K562 (cell line): ENCODE data around the gene RIMKLA. TPM values are rescaled to one million over a fixed set of nuclear protein-coding genes. Genes with fewer than 3 reads are reported as not detected.
A peak's percentile ranks its signal among the peaks of the same experiment; 100 is the strongest.

ENCODE experiments used
- ATAC-seq: fragments of 200-7000 bp; cut with Tn5 transposase; 3 replicates; pipeline ENCODE4 v1.9.1; 2020; ENCODE audit warnings: moderate library complexity
- Bru-seq: library from RNA; stranded (reverse); fragments of 400-500 nt; gene quantifications from one replicate; lab custom pipeline; 2021; lab: Mats Ljungman, UMichigan
- BruChase-seq, 2 experiments: library from RNA; stranded (reverse); fragments of 400-500 nt; gene quantifications; one replicate each; lab custom pipeline; 2021; lab: Mats Ljungman, UMichigan
- BruUV-seq: library from RNA; stranded (reverse); fragments of 400-500 nt; replicated peaks from 2 replicates; lab custom pipeline; 2021; lab: Mats Ljungman, UMichigan
- CTCF ChIA-PET: fragments of 300-600 bp; formaldehyde crosslinking; extraction: SDS; loops from one replicate; lab custom pipeline; 2021; ENCODE audit warnings: low intra/inter-chr PET ratio; lab: Yijun Ruan, JAX
- POLR2A ChIA-PET: fragments of 300-600, 350-650 bp; sonication (Branson Sonifier 250); formaldehyde crosslinking; extraction: SDS; loops from one replicate; lab custom pipeline; 2021; ENCODE audit warnings: antibody characterized with exemption, inconsistent platforms; lab: Yijun Ruan, JAX
- DNase-seq, 4 experiments: peaks; one replicate each; pipeline versions ENCODE4 v3.0.0 to v3.0.0-alpha.2; 2011 to 2018; ENCODE audit warnings: low spot score in 3 of 4, mixed read lengths in 3 of 4; ENCODE audit errors: extremely low read depth in 1 of 4
- FAIRE-seq: peaks from 2 replicates; lab custom pipeline; 2011; peaks lifted over from hg19 to GRCh38; lab: Jason Lieb, UNC
- H2AFZ ChIP-seq: 2 replicates; pipeline ENCODE4 v1.6.0; 2011; ENCODE audit warnings: low read depth, low read length, control low read depth, inconsistent platforms
- H3K27ac ChIP-seq: fragments of 200-600 bp; 3 replicates; pipeline ENCODE4 v1.8.0; 2011; ENCODE audit warnings: low read depth, mild to moderate bottlenecking, control low read depth, inconsistent platforms, low read length, moderate library complexity, mixed read lengths; ENCODE audit errors: extremely low read depth
- H3K27me3 ChIP-seq, 2 experiments: fragments of 300-600 bp in 1 of 2; 2 replicates in 1 of 2; 3 replicates in 1 of 2; pipeline versions ENCODE4 v1.6.0 to v1.8.0; 2011; ENCODE audit warnings: inconsistent platforms in 2 of 2, low read length in 2 of 2, mild to moderate bottlenecking in 1 of 2, mixed read lengths in 1 of 2, moderate library complexity in 1 of 2; ENCODE audit not compliant: control insufficient read depth in 2 of 2, insufficient read depth in 2 of 2
- H3K36me3 ChIP-seq: fragments of 300-600 bp; 3 replicates; pipeline ENCODE4 v1.8.0; 2011; ENCODE audit warnings: mild to moderate bottlenecking, low read length, inconsistent platforms; ENCODE audit not compliant: control insufficient read depth, insufficient read depth
- H3K4me1 ChIP-seq, 2 experiments: fragments of 200-600 bp in 1 of 2; replicated peaks in 1 of 2; 2 replicates in 1 of 2; 3 replicates in 1 of 2; pipeline versions ENCODE4 v1.5.1 to v1.8.0; 2011; ENCODE audit warnings: inconsistent platforms in 2 of 2, low read length in 2 of 2, mild to moderate bottlenecking in 1 of 2, mixed read lengths in 1 of 2, moderate library complexity in 1 of 2; ENCODE audit not compliant: control insufficient read depth in 2 of 2, insufficient read depth in 2 of 2
- H3K4me2 ChIP-seq: 2 replicates; pipeline ENCODE4 v1.6.1; 2011; ENCODE audit warnings: low read length, control low read depth, inconsistent platforms, mixed read lengths; ENCODE audit not compliant: insufficient read depth
- H3K4me3 ChIP-seq: fragments of 200-600 bp; sonication (generic), shearing (Covaris generic); 2 replicates; pipeline ENCODE4 v1.5.1; 2016; ENCODE audit warnings: control low read depth, inconsistent platforms
- H3K79me2 ChIP-seq: fragments of 200-600 bp; 3 replicates; pipeline ENCODE4 v1.8.0; 2011; ENCODE audit warnings: low read length, inconsistent platforms; ENCODE audit not compliant: control insufficient read depth, insufficient read depth
- H3K9ac ChIP-seq, 2 experiments: 2 replicates each; pipeline versions ENCODE4 v1.6.0 to v1.6.1; 2011; ENCODE audit warnings: low read depth in 2 of 2, low read length in 2 of 2, control low read depth in 1 of 2, inconsistent platforms in 1 of 2, mild to moderate bottlenecking in 1 of 2, mixed read lengths in 1 of 2; ENCODE audit not compliant: insufficient read depth in 1 of 2
- H3K9me1 ChIP-seq: one replicate; pipeline ENCODE4 v1.6.0; 2011; ENCODE audit warnings: inconsistent platforms, mild to moderate bottlenecking, low read length, moderate library complexity; ENCODE audit not compliant: control insufficient read depth, insufficient read depth
- H3K9me3 ChIP-seq: replicated peaks from 2 replicates; pipeline ENCODE4 v1.5.1; 2011; ENCODE audit warnings: low read depth, low read length, inconsistent platforms; ENCODE audit not compliant: control insufficient read depth, insufficient read depth
- H4K20me1 ChIP-seq: replicated peaks from 2 replicates; pipeline ENCODE4 v1.6.1; 2011; ENCODE audit warnings: low read length, inconsistent platforms, mixed read lengths; ENCODE audit not compliant: control insufficient read depth, insufficient read depth
- E2F6 ChIP-seq, 2 experiments: IDR thresholded peaks; 2 replicates each; pipeline ENCODE4 v1.6.1; 2011; ENCODE audit warnings: borderline replicate concordance in 1 of 2, control low read depth in 1 of 2, low read depth in 1 of 2, low read length in 1 of 2, mild to moderate bottlenecking in 1 of 2, mixed read lengths in 1 of 2, moderate library complexity in 1 of 2; ENCODE audit not compliant: insufficient read depth in 1 of 2, insufficient read length in 1 of 2, poor library complexity in 1 of 2, severe bottlenecking in 1 of 2; ENCODE audit errors: extremely low read depth in 1 of 2
- EHMT2 ChIP-seq: fragments of 450-650 bp; IDR thresholded peaks from 2 replicates; pipeline ENCODE4 v1.6.1; 2018; ENCODE audit warnings: antibody characterized with exemption
- FOXA3 ChIP-seq, 2 experiments: fragments of 450-650 bp in 1 of 2; sonication (generic) in 1 of 2; formaldehyde crosslinking; IDR thresholded peaks in 1 of 2; conservative IDR thresholded peaks in 1 of 2; 2 replicates each; pipeline versions ENCODE4 v1.4.0 to v1.8.0; 2020 to 2022; ENCODE audit warnings: mild to moderate bottlenecking in 2 of 2, missing genetic modification reagents in 1 of 2
- LCOR ChIP-seq: sonication (generic); formaldehyde crosslinking; IDR thresholded peaks from 2 replicates; pipeline ENCODE4 v1.8.0; 2022; ENCODE audit warnings: mild to moderate bottlenecking, missing genetic modification reagents
- MXD1 ChIP-seq: fragments of 250-450 bp; sonication (Bioruptor Pico); IDR thresholded peaks from 2 replicates; pipeline ENCODE4 v1.8.0; 2021; ENCODE audit warnings: borderline replicate concordance, mild to moderate bottlenecking, moderate library complexity; ENCODE audit not compliant: poor library complexity, severe bottlenecking
- RBM25 ChIP-seq: fragments of 200-400 bp; formaldehyde crosslinking; IDR thresholded peaks from 2 replicates; pipeline ENCODE4 v1.6.1; 2018; ENCODE audit warnings: low read length, low read depth, moderate library complexity; ENCODE audit not compliant: severe bottlenecking
- SAP30 ChIP-seq: fragments of 200-600 bp; sonication (generic); IDR thresholded peaks from 2 replicates; pipeline ENCODE4 v1.6.1; 2012; ENCODE audit warnings: borderline replicate concordance, low read depth, mild to moderate bottlenecking, moderate library complexity, low read length, control low read depth, inconsistent platforms; ENCODE audit not compliant: insufficient read depth, poor library complexity, severe bottlenecking
- ZNF316 ChIP-seq: fragments of 450-650 bp; IDR thresholded peaks from 2 replicates; pipeline ENCODE4 v1.6.1; 2016
- ZNF408 ChIP-seq: fragments of 250-450 bp; sonication (Bioruptor Pico); IDR thresholded peaks from 2 replicates; pipeline ENCODE4 v1.4.0; 2020; ENCODE audit warnings: low read depth, mild to moderate bottlenecking, moderate library complexity
- ZNF507 ChIP-seq: conservative IDR thresholded peaks from 2 replicates; pipeline ENCODE4 v1.6.1; 2017; ENCODE audit warnings: missing genetic modification characterization, missing compliant biosample characterization
- WGBS: fragments of 100-300 bp; shearing (Covaris generic); methylation state at CpG from one replicate; pipeline ENCODE4 v1.1.6; 2016; ENCODE audit warnings: low coverage, mixed read lengths; ENCODE audit not compliant: insufficient coverage; ENCODE audit errors: missing lambda C conversion rate; 5-methylcytosine and 5-hydroxymethylcytosine counted together
- in situ Hi-C: fragments of 300-500 bp; cut with MboI; formaldehyde crosslinking; loops from 4 replicates; pipeline ENCODE4 v1.15.0; 2018; ENCODE audit warnings: inconsistent platforms, mixed read lengths
- intact Hi-C: fragments of 100-400 bp; cut with micrococcal nuclease; formaldehyde crosslinking; loops from 2 replicates; pipeline ENCODE4 v1.14.2; 2022
- long read RNA-seq, 3 experiments: library from polyadenylated mRNA in 2 of 3; library from RNA in 1 of 3; unstranded in 2 of 3; stranded (forward) in 1 of 3; transcript quantifications; one replicate each; pipeline ENCODE4 v2.0.0, GENCODE V29; 2019 to 2022
- polyA minus RNA-seq, 3 experiments: library from RNA; depleted of rRNA, polyadenylated mRNA; stranded (reverse); fragments of >200 nt; gene quantifications; 2 replicates each; pipeline ENCODE4 v1.2.3, GENCODE V29; 2011
- polyA plus RNA-seq, 8 experiments: library from polyadenylated mRNA; depleted of rRNA in 4 of 8; stranded (reverse) in 5 of 8; unstranded in 3 of 8; fragments of >200 nt; fragmentation: Nextera tagmentation in 2 of 8; fragmentation: Illumina TruSeq in 1 of 8; extraction: Ambion mirVana in 2 of 8; extraction: Trizol in 1 of 8; gene quantifications; 2 replicates each; pipeline versions ENCODE4 v1.2.1 to v1.2.3, GENCODE V29; 2011 to 2014; ENCODE audit warnings: inconsistent platforms in 1 of 8, missing spikeins in 1 of 8
- total RNA-seq, 7 experiments: library from RNA; depleted of rRNA in 6 of 7; stranded (reverse); fragments of >200 nt in 6 of 7; fragmentation: Illumina TruSeq in 2 of 7; extraction: Trizol in 2 of 7; gene quantifications; 2 replicates each; pipeline versions ENCODE4 v1.2.1 to v1.2.3, GENCODE V29; 2011 to 2021; ENCODE audit warnings: low replicate concordance in 1 of 7

Gene RIMKLA
- not detected in 2 replicates for total RNA-seq (2011; cell fraction: chromatin; rRNA removed; ENCODE audit: low replicate concordance)
- total RNA-seq (2011; cell fraction: nucleolus; rRNA removed), result not detected in 2 replicates
- total RNA-seq (2011; cell fraction: nucleoplasm; rRNA removed), result not detected in 2 replicates
- total RNA-seq (2014; rRNA removed) (under 0.01 TPM in 1 of 2 replicates, not detected in the other), total RNA-seq (2014; rRNA removed; fragmentation: Illumina TruSeq; extraction: Trizol) (not detected in 2 replicates), total RNA-seq (2015; rRNA removed; fragmentation: Illumina TruSeq; extraction: Trizol) (not detected in 2 replicates), total RNA-seq (2021) (0.02 TPM in 2 replicates), polyA plus RNA-seq (2011; rRNA removed) (0.08 TPM in 1 of 2 replicates, not detected in the other), polyA plus RNA-seq (2014; fragmentation: Illumina TruSeq; extraction: Trizol) (not detected in 2 replicates), polyA plus RNA-seq (2014; fragmentation: Nextera tagmentation; extraction: Ambion mirVana) (not detected), polyA plus RNA-seq (2014; rRNA removed) (not detected in 2 replicates), polyA minus RNA-seq (2011; rRNA and poly(A)+ RNA removed) (not detected in 2 replicates), Bru-seq, nascent RNA (percentile 15 among the genes with signal in this experiment), BruChase-seq, experiment 1, labeled RNA remaining after a 2-hour chase (percentile 13 among the genes with signal in this experiment), BruChase-seq, experiment 2, labeled RNA remaining after a 6-hour chase (percentile 12 among the genes with signal in this experiment)
- under 0.01 TPM in 1 of 2 replicates, not detected in the other for polyA plus RNA-seq (2011; cell fraction: cytosol; rRNA removed)
- polyA plus RNA-seq (2011; cell fraction: nucleus; rRNA removed), result not detected in 2 replicates
- polyA plus RNA-seq (2012), result 0.01 TPM in 2 replicates
- polyA minus RNA-seq (2011; cell fraction: cytosol; rRNA and poly(A)+ RNA removed), result not detected in 2 replicates
- not detected in 2 replicates for polyA minus RNA-seq (2011; cell fraction: nucleus; rRNA and poly(A)+ RNA removed)
- long read RNA-seq, experiment 1, result 0 reads
- long read RNA-seq, experiment 2, result 0 reads
- long read RNA-seq, experiment 3, result 0 reads

- H3K4me1 ChIP-seq, result peaks cover 0 to 11% of the 10 kb centered on the region in 2 experiments; a peak in 2 of 5 replicates
- no peaks in the 10 kb centered on the region for H3K36me3 ChIP-seq
- peaks cover 35 to 45% of the 10 kb centered on the region in 2 experiments for H3K27me3 ChIP-seq
- 11% methylated on average over 68 of the region's 101 CpGs for WGBS
- intact Hi-C loops (no loop called here), in situ Hi-C loops (no loop called here)
- FAIRE-seq (no peak), DNase-seq (peak; percentile 28 to 80 (median 74))
- H3K4me2 ChIP-seq, result peak within 1 kb of the TSS; percentile 7; the same call in 1 of the 2 replicates
- H2AFZ ChIP-seq, result peak within 1 kb of the TSS; percentile 28; the same call in 1 of the 2 replicates
- no peak within 1 kb of the TSS for H3K27ac ChIP-seq
- BruUV-seq, result no TSS peak
- no peaks in the 10 kb centered on the region for H3K9me1 ChIP-seq
- H4K20me1 ChIP-seq, result no peaks in the 10 kb centered on the region
- CTCF ChIA-PET, result no interaction called here
- TF ChIP-seq ZNF408 (CRISPR knock-in tag), result no peak
- no peak for TF ChIP-seq LCOR (CRISPR knock-in tag)
- TF ChIP-seq ZNF316, result no peak
- TF ChIP-seq MXD1 (CRISPR knock-in tag), result no peak
- TF ChIP-seq SAP30, result no peak
- peak; percentile 50 for TF ChIP-seq RBM25
- TF ChIP-seq E2F6 (IDR thresholded peaks at IDR 0.05; ENCODE audit: borderline replicate concordance in 1 of 2, extremely low read depth in 1 of 2, insufficient read depth in 1 of 2, insufficient read length in 1 of 2, low read depth in 1 of 2, low read length in 1 of 2, poor library complexity in 1 of 2, severe bottlenecking in 1 of 2), result peak in 1 of 2 experiments; percentile 72
- TF ChIP-seq FOXA3 (CRISPR knock-in tag; conservative IDR thresholded peaks at IDR 0.05 in 1 of 2, IDR thresholded peaks at IDR 0.05 in 1 of 2), result no peak
- TF ChIP-seq EHMT2, result no peak
- TF ChIP-seq ZNF507 (tag), result no peak
- TF ChIP-seq, all 486 proteins: peak for 2
- POLR2A ChIA-PET, result interaction anchor here (0.6 kb wide), 1 partner anchor 270 kb away, joined by 4 read pairs; no protein-coding TSS in a partner anchor
- Histone ChIP-seq H3K9ac (no peak within 1 kb of the TSS), H3K4me3 (peak within 1 kb of the TSS; percentile 18; the same call in 1 of the 2 replicates), H3K79me2 (no peaks in the 10 kb centered on the region), H3K9me3 (no peaks in the 10 kb centered on the region)
- peak; percentile 84 for ATAC-seq
These were observed at the start of gene RIMKLA for GRCh38 chr1:42380586-42381279. RIMKLA (plus strand) TSS chr1:42380792; CDS start chr1:42380935, 143 bp downstream.
